ENCODE data around the gene SYT11.
"Not testable (repeated sequence)": the region's sequence is repeated elsewhere in the genome, so short reads cannot be mapped to it uniquely, and the experiment has no call there.

The SYT11 gene

DNA sequence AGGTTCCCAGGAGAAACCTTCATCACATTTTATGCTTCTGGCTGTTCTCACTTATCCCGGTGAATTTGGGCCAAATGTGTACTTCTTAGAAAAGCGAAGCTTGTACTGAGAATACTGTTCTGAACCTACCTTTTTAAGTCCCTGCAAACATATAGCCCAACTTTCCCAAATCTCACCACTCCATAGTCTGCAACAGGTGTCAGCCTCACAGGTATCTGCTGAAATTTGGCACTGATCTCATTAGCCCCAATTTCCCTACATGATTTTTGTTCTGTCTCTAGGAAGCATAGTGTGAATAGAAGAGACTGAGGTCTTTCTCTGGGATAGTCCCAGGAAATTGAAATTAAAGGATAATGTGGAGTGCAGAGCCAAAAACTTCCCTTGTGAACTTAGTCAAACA lies 40.3 kb downstream of the SYT11 start:
- no peak for DNase-seq (ENCODE audit: low read depth)

- DNase-seq (ENCODE audit: low read depth), result no peak
Measured at GRCh38 chr1:155900161-155900560, 40.8 kb downstream of the SYT11 start.

DNA sequence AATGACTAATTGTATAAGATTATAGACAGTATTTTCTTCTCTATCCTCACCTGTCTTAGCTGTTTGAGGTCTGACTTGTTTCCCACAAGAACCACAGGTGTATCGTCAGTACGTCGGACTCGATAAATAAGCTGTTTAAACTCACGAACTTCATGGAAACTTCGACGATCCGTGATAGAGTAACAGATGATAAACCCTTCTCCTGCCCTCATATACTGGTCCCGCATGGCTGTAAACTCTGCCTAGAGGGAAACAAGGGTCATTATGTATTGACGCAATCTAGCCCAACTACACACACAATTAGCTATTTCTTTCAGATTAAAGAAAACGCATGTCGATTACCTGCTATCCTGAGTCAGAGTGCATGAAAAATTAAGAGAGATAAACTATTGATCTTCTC lies 44.9 kb downstream of the SYT11 start:
- DNase-seq (ENCODE audit: low read depth), result no peak

- no peak for DNase-seq (ENCODE audit: low read depth)
Measured at GRCh38 chr1:155909894-155910293, 50.5 kb downstream of the SYT11 start.

DNA sequence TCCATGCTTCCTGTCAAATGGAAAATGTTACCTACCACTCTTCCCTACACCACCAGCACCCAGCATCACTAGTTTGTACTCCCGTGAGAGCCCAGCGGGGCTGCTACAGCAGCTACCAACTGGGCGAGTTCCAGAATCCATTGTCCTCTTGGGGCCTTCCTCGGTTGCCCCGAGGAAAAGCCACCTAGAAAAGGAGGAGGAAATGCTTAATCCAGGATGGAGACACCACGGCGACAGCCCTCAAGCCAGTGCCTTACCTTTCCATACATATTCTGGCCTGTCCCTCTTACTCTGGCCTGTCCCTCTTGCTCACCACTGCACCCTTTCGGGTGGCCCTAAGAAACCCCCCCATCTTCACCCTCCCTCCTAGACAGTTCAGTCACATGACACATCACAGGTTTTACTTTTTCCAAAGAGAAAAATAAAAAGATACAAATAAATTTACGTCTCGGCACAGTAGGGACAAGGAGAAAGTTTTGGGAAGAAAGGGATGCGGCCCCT lies 51.3 kb downstream of the SYT11 start:
- no peak for DNase-seq (ENCODE audit: low read depth)

- DNase-seq (ENCODE audit: low read depth), result no peak
Measured at GRCh38 chr1:155911156-155912055, 52.0 kb downstream of the SYT11 start, which contains the start of gene RIT1. Gene RIT1 (minus strand): TSS chr1:155911349. CDS start chr1:155910761, 588 bp downstream.

GRCh38 chr1:155912056-155912536 lies 52.7 kb downstream of the SYT11 start:
- no peak for DNase-seq (ENCODE audit: low read depth)

- no peak for DNase-seq (ENCODE audit: low read depth)
Measured at GRCh38 chr1:155913969-155914757, 54.8 kb downstream of the SYT11 start.

GRCh38 chr1:155918660-155919059 lies 59.3 kb downstream of the SYT11 start:
- no peak for DNase-seq (ENCODE audit: low read depth)

DNA sequence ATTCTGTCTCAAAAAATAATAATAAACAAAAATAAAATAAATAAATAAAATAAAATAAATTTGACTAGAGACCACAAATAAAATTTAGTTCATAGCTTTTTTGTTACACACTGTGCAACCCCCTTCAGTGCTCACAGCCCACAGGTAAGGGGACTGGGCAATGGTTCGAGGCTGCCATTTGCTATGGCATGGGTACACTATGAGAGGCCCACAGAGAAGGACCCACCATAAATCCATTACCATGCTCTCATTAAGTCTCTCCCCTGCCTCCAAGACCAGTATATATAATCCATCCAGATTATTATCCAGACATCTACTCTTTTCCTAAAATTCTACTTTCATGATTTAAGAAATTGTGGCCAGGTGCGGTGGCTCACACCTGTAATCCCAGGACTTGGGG lies 60.4 kb downstream of the SYT11 start:
- no peak for DNase-seq (ENCODE audit: low read depth)

DNA sequence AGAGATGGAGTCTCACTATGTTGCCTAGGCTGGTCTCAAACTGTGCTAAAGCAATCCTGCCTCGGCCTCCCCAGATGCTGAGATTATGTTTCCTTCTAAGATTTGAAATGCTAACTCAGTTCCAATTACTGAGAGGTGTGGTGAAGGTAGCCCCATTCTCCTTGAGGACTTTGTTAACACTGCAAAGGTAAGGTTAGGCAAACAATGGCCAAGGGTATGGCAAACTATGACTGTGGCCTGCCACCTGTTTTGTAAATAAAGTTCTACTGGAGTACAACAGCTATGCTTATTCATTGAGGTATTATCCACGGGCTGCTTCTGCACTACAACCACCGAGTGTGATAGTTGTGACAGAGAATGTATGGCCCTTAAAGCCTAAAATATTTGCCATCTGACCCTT lies 61.4 kb downstream of the SYT11 start:
- DNase-seq (ENCODE audit: low read depth), result no peak

DNA sequence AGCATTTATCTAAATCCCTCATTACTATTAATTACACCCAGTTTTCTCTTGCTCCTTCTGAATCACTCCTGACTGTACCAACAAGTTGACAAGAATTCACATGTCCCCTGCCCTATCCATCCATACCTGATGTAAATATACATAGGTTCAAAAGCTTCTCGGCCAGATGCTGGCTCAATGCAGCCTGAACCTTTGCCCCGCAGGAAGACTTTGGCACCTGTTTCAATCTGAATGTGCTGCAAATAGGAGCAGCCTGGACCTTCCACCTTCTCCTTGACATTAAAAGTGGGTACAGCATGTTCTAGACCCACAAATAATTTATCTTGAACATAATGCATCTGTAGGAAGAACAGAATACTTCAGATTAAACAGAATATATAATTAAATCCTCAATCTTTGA lies 66.1 kb downstream of the SYT11 start:
- no peak for DNase-seq (ENCODE audit: low read depth)

DNA sequence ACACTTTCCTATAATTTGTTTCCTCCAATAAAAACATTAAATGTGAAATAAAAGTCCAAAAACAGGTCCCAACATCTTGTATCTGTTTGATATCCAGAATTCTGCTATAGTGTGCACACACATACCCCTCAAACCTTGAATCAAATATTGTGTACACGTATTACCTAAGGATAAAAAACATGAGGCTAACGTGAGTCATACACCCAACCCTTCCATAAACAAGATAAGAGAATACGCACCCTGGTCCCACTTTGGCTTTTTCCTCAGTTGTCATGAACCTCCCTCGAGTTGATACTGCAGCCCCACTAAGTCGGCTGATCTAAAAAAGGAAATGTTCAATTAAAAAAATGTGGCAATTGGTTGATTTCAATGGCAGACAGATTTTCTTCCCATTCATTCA lies 69.7 kb downstream of the SYT11 start:
- DNase-seq (ENCODE audit: low read depth), result no peak

GRCh38 chr1:155930725-155931124 lies 71.4 kb downstream of the SYT11 start:
- not testable (repeated sequence) for DNase-seq (ENCODE audit: low read depth)

DNA sequence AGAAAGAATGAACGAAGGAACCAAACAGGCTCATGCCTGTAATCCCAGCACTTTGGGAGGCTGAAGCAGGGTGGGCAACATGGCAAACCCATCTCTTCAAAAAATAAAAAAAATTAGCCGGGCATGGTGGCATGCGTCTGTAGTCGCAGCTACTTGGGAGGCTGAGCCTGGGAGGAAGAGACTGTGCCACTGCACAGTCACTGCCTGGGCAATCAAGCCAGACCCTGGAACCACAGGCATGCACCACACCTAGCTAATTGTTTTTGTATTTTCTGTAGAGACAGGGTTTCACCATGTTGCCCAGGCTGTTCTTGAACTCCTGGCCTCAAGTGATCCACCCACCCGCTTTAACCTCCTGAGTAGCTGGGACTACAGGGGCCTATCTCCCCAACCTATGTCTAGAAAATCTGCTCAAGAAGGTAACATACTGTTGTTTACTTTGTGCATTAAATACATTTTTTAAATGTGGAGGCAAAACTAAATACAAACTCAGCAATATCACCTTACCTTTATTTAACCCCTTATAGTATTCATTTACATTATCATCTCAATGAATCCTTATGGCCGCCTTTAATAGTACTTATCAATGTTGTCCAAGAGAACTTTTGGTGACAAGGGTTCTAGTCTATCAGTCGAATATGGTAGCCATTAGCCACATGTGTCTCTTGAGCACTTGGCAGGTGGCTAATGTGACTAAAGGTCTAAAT lies 72.1 kb downstream of the SYT11 start:
- DNase-seq (ENCODE audit: low read depth), result no peak

- DNase-seq (ENCODE audit: low read depth), result no peak
Measured at GRCh38 chr1:155932081-155932480, 72.7 kb downstream of the SYT11 start.

DNA sequence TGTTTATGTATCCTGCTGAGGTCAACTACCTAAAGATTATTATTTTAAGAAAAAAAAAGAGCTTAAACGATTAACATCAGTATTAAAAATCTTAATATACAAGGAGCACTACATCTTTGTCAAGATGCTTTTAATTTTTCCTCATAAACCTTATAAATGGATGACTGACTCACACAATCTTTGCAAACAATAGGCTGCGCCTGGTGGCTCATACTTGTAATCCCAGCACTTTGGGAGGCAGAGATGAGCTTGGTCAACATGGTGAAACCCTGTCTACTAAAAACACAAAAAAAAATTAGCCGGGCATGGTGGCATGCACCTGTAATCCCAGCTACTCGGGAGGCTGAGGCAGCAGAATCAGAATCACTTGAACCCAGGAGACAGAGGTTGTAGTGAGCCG lies 73.1 kb downstream of the SYT11 start:
- DNase-seq (ENCODE audit: low read depth), result no peak

GRCh38 chr1:155933591-155934096 lies 74.3 kb downstream of the SYT11 start:
- DNase-seq (ENCODE audit: low read depth), result no peak

- DNase-seq (ENCODE audit: low read depth), result peak; percentile 92
Measured at GRCh38 chr1:155934097-155934935, 74.9 kb downstream of the SYT11 start, which contains the start of gene KHDC4. Gene KHDC4 (minus strand): TSS chr1:155934413. CDS start chr1:155934373, 40 bp downstream.
